HG03457 (cell line): Measurements from ENCODE around the gene C2CD3.

Experiments
- ATAC-seq: cut with Tn5 transposase; IDR thresholded peaks from one replicate; pipeline ENCODE4 v1.9.1; 2021; ENCODE audit warnings: moderate number of reproducible peaks; ENCODE audit not compliant: unreplicated experiment

C2CD3 gene

DNA sequence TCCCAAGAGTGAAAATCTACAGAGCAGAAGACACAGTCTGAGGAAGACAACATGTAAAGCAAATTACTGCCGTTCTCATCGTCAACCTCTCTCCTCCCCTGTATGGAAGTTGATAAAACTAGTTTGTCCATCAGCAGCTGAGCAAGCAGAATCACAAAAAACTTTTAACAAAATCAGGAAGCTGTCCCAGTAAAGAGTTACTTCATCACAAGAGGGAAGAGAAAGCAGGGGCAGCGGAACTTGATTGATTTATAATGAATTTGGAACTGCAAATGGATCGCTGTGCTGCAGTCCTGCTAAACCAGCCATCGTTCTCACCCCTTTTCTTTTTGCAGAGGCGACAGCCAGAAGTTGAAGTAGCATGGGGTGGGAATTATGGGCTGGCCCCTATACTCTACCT lies 148.3 kb downstream of the C2CD3 start:
- no peak for ATAC-seq

DNA sequence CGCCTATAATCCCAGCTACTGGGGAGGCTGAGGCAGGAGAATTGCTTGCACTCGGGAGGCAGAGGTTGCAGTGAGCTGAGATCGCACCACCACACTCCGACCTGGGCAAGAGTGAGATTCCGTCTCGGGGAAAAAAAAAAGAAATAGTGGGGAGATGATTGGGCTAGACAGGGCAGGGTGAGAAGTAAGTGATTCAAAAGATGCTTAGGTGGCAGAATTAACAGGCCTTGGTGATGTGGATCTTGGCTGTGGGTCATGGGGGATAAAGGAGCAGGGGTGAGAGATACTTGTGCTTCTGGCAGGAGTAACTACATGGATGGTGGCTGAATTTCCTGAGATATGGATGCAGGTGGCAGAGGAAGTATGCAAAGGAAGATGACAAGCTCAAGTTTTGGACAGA lies 148.8 kb downstream of the C2CD3 start:
- ATAC-seq: no peak

DNA sequence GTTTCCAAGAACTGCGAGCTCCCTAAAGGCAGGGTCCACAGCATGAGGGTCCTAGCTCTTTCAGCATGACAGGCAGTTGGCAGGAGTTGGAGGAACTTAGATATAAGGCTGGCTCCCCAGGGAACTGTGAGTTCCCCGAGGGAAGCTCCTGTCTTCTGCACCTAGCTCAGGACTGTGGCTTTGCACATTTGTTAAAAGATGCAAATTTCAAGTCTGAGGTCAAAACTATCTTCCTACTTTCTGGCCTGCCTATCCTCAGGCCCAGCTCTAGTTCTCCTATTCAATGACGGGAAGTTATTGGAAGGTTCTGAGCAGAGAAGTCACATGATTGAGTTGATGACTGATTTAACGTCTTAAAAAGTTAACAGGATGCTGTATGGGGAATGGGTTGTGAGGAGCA lies 150.3 kb downstream of the C2CD3 start:
- ATAC-seq: no peak

GRCh38 chr11:74019860-74020259 lies 150.9 kb downstream of the C2CD3 start:
- ATAC-seq: no peak

DNA sequence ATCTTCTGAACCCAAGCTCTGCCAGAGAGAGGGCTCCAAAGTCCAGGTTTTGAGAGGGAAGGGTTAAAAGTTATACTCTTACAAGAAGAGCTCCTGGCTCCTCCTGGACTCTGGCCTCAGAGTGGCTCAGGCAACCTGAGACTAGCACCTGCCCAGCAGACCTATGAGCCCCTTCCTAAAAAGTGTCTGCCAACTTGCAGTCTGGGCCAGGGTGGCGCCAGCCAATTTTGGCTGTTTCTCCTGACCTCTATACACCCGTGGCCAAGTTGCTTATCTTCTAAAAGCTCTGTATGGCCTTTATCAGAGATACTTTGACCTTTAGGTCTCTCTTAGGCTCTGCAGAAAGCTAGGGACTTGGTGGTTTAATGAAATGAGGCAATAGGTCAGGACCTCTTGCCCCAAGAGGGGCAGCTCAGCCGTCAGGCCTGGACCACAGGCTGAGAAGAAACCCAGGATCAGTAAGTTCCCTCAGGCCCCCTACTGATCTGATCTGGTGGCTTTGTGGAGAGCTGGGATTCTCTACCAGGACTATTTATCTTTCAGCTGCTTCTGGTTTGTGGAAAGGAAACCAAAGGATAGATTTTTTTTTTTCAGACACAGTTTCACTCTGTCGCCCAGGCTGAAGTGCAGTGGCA lies 151.6 kb downstream of the C2CD3 start:
- no peak for ATAC-seq

GRCh38 chr11:74018331-74019005 lies 152.3 kb downstream of the C2CD3 start:
- ATAC-seq: no peak

- ATAC-seq: no peak
Observed at GRCh38 chr11:74017631-74018030, 153.2 kb downstream of the C2CD3 start.

GRCh38 chr11:74015919-74016684 lies 154.7 kb downstream of the C2CD3 start:
- ATAC-seq: no peak

GRCh38 chr11:74014880-74015279 lies 155.9 kb downstream of the C2CD3 start:
- ATAC-seq: no peak

- ATAC-seq: no peak
Observed at GRCh38 chr11:74013141-74013540, 157.7 kb downstream of the C2CD3 start.

GRCh38 chr11:74012074-74012809 lies 158.6 kb downstream of the C2CD3 start:
- ATAC-seq: no peak

GRCh38 chr11:74011360-74012073 lies 159.3 kb downstream of the C2CD3 start:
- ATAC-seq: peak; percentile 55

DNA sequence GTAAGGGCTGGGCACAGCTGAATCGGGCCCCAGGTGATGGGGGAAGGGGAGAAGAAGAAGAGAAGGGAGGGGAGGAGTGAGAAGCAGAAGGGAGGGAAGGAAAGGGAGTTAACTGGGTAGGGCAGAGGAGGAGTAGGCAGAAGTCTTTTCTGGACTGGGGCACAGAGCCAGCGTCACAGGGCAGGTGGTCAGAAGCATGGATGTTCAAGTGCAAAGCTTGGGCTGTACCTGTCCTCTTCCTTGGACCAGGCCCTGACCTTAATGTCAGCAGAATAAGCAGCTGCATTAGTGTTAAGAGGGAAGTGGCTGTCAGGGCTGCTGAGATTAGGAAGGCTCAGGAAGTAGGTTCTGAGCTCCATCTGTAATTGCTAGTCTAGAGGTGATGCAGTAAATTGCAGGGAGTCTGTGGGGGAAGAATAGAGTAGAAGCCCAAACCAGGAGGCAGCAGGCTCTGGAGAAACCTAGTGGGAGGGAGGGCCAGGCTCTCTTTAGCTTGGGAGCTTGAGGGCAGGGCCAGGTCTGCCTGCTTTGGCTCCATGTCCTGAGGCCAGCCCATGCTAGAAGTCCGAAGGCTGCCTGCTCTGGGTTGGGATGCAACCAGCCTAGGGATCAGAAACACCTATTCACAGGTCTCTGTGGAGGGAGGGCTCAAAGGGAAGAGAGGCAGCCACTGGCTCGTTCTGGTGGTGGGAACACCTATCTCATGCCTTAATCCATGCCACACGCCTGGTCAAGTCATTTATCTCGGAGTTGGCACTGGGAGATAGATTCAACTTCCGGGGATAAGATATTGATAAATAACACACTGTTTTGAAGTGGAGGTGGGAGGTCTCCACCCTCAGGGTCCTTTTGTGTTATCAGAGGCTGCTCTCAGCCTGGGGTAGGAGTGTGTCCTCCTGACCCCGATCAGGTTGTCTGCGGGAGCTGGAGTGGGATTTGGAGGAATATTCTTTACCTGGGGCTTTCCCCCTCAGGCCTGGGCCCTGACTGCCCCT lies 160.2 kb downstream of the C2CD3 start:
- ATAC-seq: no peak

DNA sequence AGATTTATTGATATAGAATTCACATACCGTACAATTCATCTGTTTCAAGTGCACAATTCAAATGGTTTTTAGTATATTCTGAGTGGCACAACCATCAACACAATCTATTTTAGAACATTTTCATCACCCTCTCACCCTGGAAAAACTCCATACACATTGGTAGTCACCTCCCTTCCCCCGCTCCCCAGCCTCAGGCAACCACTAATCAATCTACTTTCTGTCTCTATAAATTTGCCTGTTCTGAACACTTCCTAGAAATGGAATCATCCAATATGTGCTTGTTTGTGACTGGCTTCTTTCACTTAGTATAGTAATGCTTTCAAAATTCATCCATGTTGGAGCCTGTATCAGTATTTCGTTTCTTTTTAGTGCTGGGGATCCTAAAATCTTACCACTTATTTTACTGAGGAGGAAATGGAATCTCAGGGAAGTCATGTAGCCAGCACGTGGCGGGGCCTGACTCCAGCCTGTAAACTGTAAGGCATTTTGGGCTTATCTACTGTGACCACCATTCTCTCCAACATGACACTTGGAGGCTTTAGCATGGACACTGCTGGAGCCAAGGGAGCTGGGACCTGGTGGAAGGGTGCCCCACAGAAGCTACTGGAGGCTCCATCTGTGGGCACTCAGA lies 161.0 kb downstream of the C2CD3 start:
- no peak for ATAC-seq

DNA sequence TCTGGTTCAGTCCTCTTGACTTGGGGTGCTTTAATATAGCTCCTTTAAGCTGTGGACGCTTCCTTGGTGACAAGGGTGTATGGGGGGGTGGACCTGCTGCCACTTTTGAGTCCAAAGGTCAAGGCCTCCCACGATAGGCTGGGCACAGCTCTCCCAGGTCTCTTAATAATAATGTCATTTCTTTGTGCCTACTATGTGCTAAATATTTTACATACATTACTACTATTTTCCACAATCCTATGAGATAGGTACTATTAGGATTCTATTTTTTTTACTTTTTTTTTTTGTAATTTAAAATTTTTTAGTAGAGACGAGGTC lies 161.6 kb downstream of the C2CD3 start:
- no peak for ATAC-seq

DNA sequence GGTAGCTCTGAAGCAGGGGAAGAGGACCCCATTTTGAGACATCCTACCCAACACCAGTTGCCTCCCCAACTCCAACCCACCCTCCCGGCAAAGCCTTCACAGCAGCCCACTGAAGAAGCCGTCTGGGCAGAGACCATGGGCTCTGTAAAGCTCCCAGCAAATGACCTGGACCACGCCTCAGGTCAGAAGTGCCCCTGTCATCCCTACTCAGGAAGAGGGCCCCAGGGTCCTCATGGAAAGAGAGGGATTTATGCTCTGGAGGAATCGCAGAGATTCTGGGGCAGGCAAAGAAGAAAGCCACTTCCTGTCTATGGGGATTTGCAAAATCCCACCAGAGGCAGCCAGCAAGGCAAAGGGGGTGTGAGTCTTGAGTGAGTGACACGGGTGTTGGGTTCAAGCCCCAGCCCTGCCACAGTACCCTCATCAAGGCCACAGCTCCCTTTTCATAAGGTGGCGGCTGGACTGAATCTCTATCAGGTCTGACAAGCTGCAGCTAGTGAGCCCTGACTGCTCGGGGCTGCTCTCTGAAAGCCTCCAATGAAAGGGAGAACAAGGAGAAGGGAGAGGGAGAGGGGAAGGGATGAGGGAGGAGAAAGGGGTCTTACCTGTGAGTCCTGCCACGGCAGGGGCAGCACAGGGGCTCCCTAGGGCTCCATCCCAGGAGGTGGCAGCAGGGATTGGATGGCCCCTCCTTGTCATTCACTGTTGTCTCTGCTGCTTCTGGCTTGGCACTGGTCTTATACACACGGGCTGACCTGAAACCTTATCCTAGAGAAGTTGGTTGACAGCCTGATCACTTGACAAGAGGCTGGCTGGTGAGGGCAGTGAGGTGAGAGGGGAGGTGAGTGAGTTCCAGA lies 162.2 kb downstream of the C2CD3 start, which contains the start of gene UCP3:
TSS of gene UCP3 (minus strand) at position 713 of the 857 bp plus-strand sequence. CDS start 2,043 bp downstream, outside the sequence.
- no peak for ATAC-seq

DNA sequence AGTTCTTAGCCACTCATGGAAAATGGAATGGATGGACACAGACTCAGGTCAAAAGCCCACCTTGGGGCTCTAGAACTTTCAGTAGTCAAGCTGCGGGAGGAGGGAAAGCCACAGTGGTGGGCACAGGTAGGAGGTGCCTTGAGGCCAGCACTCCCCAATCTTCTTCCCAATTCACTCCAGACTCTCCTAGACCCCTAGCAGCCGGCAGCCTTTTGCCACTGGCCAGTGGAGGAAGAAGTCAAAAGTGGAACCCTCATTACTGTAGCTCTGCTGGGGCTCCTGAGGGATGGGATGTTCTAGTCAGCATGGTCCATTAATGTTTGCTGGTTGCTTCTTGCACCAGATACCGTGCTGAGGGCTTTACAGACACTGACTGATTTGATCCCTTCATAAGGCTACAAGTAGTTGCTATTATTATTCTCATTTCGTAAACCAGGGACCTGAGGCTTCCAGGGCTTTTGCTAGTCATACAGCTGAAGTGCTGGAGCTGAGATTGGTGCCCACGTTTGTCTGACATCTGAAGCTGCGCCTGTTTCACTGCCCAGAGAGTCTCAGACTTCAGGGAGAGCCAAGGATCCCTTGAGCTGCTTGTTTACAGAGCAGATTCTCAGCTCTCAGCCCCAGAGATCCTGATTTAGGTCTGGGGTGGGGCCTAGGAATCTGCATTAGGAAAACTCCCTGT lies 163.0 kb downstream of the C2CD3 start:
- no peak for ATAC-seq
